A549 (cell line): ENCODE data around the gene RSRC1.

ENCODE experiments used
- CTCF ChIP-seq: fragments of >200 bp; sonication (Bioruptor Twin); formaldehyde crosslinking; IDR thresholded peaks from 3 replicates; pipeline ENCODE4 v1.5.1; 2016
- EHMT2 ChIP-seq: fragments of 200-600 bp; sonication (generic); IDR thresholded peaks from 2 replicates; pipeline ENCODE4 v1.6.1; 2016; ENCODE audit warnings: antibody characterized with exemption, low read depth, mild to moderate bottlenecking, moderate library complexity

- TF ChIP-seq CTCF: no peak
- no peak for TF ChIP-seq EHMT2
Observed at GRCh38 chr3:158573714-158574113, 463.8 kb downstream of the RSRC1 start.
